ENCODE results near the gene PEX12.
"Not testable (repeated sequence)": the region's sequence is repeated elsewhere in the genome, so short reads cannot be mapped to it uniquely, and the experiment has no call there.

Gene PEX12

GRCh38 chr17:35546487-35546886, 31.9 kb downstream of the PEX12 start:
- FAIRE-seq (no peak), DNase-seq (ENCODE audit: insufficient read length) (no peak)
- TF ChIP-seq POLR2AphosphoS5 (IDR thresholded peaks at IDR 0.05; ENCODE audit: low read depth, low read length): no peak
- TF ChIP-seq POLR2A (IDR thresholded peaks at IDR 0.05; ENCODE audit: low read depth, low read length): no peak
- no peak for TF ChIP-seq TAF1 (IDR thresholded peaks at IDR 0.05; ENCODE audit: borderline replicate concordance, low read depth, low read length)

- TF ChIP-seq POLR2A (IDR thresholded peaks at IDR 0.05; ENCODE audit: low read depth, low read length) (no peak), POLR2AphosphoS5 (IDR thresholded peaks at IDR 0.05; ENCODE audit: low read depth, low read length) (no peak), TAF1 (IDR thresholded peaks at IDR 0.05; ENCODE audit: borderline replicate concordance, low read depth, low read length) (no peak)
- peak; percentile 44 for FAIRE-seq
- no peak for DNase-seq (ENCODE audit: insufficient read length)
These were observed 33.2 kb downstream of the PEX12 start for GRCh38 chr17:35545150-35545549.

- TF ChIP-seq POLR2A (IDR thresholded peaks at IDR 0.05; ENCODE audit: low read depth, low read length): no peak
- no peak for TF ChIP-seq POLR2AphosphoS5 (IDR thresholded peaks at IDR 0.05; ENCODE audit: low read depth, low read length)
- no peak for TF ChIP-seq TAF1 (IDR thresholded peaks at IDR 0.05; ENCODE audit: borderline replicate concordance, low read depth, low read length)
- FAIRE-seq: no peak
- no peak for DNase-seq (ENCODE audit: insufficient read length)
These were observed 34.5 kb downstream of the PEX12 start for GRCh38 chr17:35543856-35544255.

GRCh38 chr17:35542990-35543389, 35.4 kb downstream of the PEX12 start:
- DNase-seq (ENCODE audit: insufficient read length) (no peak), FAIRE-seq (peak; percentile 54)
- TF ChIP-seq TAF1 (IDR thresholded peaks at IDR 0.05; ENCODE audit: borderline replicate concordance, low read depth, low read length): no peak

GRCh38 chr17:35541434-35541833, 36.9 kb downstream of the PEX12 start:
- FAIRE-seq (peak; percentile 76), DNase-seq (ENCODE audit: insufficient read length) (no peak)
- TF ChIP-seq POLR2AphosphoS5 (IDR thresholded peaks at IDR 0.05; ENCODE audit: low read depth, low read length) (no peak), POLR2A (IDR thresholded peaks at IDR 0.05; ENCODE audit: low read depth, low read length) (no peak), TAF1 (IDR thresholded peaks at IDR 0.05; ENCODE audit: borderline replicate concordance, low read depth, low read length) (no peak)

GRCh38 chr17:35540589-35541404, 37.6 kb downstream of the PEX12 start:
- DNase-seq (ENCODE audit: insufficient read length) (no peak), FAIRE-seq (peak; percentile 94)
- TF ChIP-seq POLR2AphosphoS5 (IDR thresholded peaks at IDR 0.05; ENCODE audit: low read depth, low read length): no peak
- TF ChIP-seq TAF1 (IDR thresholded peaks at IDR 0.05; ENCODE audit: borderline replicate concordance, low read depth, low read length): no peak
- no peak; the same call in 1 of the 2 replicates for TF ChIP-seq POLR2A (IDR thresholded peaks at IDR 0.05; ENCODE audit: low read depth, low read length)

- TF ChIP-seq POLR2AphosphoS5 (IDR thresholded peaks at IDR 0.05; ENCODE audit: low read depth, low read length) (no peak), TAF1 (IDR thresholded peaks at IDR 0.05; ENCODE audit: borderline replicate concordance, low read depth, low read length) (no peak), POLR2A (IDR thresholded peaks at IDR 0.05; ENCODE audit: low read depth, low read length) (no peak)
- DNase-seq (ENCODE audit: insufficient read length) (no peak), FAIRE-seq (peak; percentile 48)
These were observed 38.7 kb downstream of the PEX12 start for GRCh38 chr17:35539659-35540026.

GRCh38 chr17:35537601-35538141, 40.7 kb downstream of the PEX12 start, which contains the start of gene SLFN12L:
Gene SLFN12L, minus strand, starts transcription at chr17:35537678. Its CDS starts 15,314 bp downstream, at chr17:35522364.
- peak; percentile 59; the same call in 1 of the 2 replicates for TF ChIP-seq POLR2AphosphoS5 (IDR thresholded peaks at IDR 0.05; ENCODE audit: low read depth, low read length)
- peak; percentile 53; the same call in 1 of the 2 replicates for TF ChIP-seq TAF1 (IDR thresholded peaks at IDR 0.05; ENCODE audit: borderline replicate concordance, low read depth, low read length)
- peak; percentile 73 for TF ChIP-seq POLR2A (IDR thresholded peaks at IDR 0.05; ENCODE audit: low read depth, low read length)
- DNase-seq (ENCODE audit: insufficient read length) (no peak), FAIRE-seq (peak; percentile 66)

- FAIRE-seq: peak; percentile 81
- TF ChIP-seq POLR2AphosphoS5 (IDR thresholded peaks at IDR 0.05; ENCODE audit: low read depth, low read length) (no peak; the same call in 1 of the 2 replicates), TAF1 (IDR thresholded peaks at IDR 0.05; ENCODE audit: borderline replicate concordance, low read depth, low read length) (no peak), POLR2A (IDR thresholded peaks at IDR 0.05; ENCODE audit: low read depth, low read length) (peak; percentile 38; the same call in 1 of the 2 replicates)
- DNase-seq (ENCODE audit: insufficient read length): no peak
These were observed 41.7 kb downstream of the PEX12 start for GRCh38 chr17:35536664-35537171.

- not testable (repeated sequence) for FAIRE-seq; DNase-seq (ENCODE audit: insufficient read length)
These were observed 43.0 kb downstream of the PEX12 start for GRCh38 chr17:35535406-35535805.

- DNase-seq (ENCODE audit: insufficient read length) (no peak), FAIRE-seq (peak; percentile 83)
- TF ChIP-seq POLR2A (IDR thresholded peaks at IDR 0.05; ENCODE audit: low read depth, low read length) (no peak), TAF1 (IDR thresholded peaks at IDR 0.05; ENCODE audit: borderline replicate concordance, low read depth, low read length) (no peak), POLR2AphosphoS5 (IDR thresholded peaks at IDR 0.05; ENCODE audit: low read depth, low read length) (no peak)
These were observed 43.7 kb downstream of the PEX12 start for GRCh38 chr17:35534576-35535093.

- TF ChIP-seq POLR2A (IDR thresholded peaks at IDR 0.05; ENCODE audit: low read depth, low read length): no peak
- TF ChIP-seq TAF1 (IDR thresholded peaks at IDR 0.05; ENCODE audit: borderline replicate concordance, low read depth, low read length): no peak
- TF ChIP-seq POLR2AphosphoS5 (IDR thresholded peaks at IDR 0.05; ENCODE audit: low read depth, low read length): no peak
- DNase-seq (ENCODE audit: insufficient read length) (no peak), FAIRE-seq (no peak)
These were observed 47.2 kb downstream of the PEX12 start for GRCh38 chr17:35531160-35531559.
